OCI-LY1 (cell line): ENCODE results near the gene PDGFA.

ENCODE experiments used
- EZH2 ChIP-seq: fragments of 200-600 bp; sonication (generic), shearing (Covaris generic); IDR thresholded peaks from 2 replicates; pipeline ENCODE4 v1.8.0; 2017; ENCODE audit warnings: borderline replicate concordance, mixed run types, mild to moderate bottlenecking, antibody characterized with exemption, low read length, moderate library complexity, mixed read lengths
- TF ChIP-seq, protein P1 (sequence below): fragments of 200-600 bp; sonication (generic), shearing (Covaris generic); IDR thresholded peaks from 2 replicates; pipeline ENCODE4 v1.5.1; 2017; ENCODE audit warnings: mild to moderate bottlenecking, antibody characterized with exemption, low read length, moderate library complexity, mixed read lengths

DNA sequence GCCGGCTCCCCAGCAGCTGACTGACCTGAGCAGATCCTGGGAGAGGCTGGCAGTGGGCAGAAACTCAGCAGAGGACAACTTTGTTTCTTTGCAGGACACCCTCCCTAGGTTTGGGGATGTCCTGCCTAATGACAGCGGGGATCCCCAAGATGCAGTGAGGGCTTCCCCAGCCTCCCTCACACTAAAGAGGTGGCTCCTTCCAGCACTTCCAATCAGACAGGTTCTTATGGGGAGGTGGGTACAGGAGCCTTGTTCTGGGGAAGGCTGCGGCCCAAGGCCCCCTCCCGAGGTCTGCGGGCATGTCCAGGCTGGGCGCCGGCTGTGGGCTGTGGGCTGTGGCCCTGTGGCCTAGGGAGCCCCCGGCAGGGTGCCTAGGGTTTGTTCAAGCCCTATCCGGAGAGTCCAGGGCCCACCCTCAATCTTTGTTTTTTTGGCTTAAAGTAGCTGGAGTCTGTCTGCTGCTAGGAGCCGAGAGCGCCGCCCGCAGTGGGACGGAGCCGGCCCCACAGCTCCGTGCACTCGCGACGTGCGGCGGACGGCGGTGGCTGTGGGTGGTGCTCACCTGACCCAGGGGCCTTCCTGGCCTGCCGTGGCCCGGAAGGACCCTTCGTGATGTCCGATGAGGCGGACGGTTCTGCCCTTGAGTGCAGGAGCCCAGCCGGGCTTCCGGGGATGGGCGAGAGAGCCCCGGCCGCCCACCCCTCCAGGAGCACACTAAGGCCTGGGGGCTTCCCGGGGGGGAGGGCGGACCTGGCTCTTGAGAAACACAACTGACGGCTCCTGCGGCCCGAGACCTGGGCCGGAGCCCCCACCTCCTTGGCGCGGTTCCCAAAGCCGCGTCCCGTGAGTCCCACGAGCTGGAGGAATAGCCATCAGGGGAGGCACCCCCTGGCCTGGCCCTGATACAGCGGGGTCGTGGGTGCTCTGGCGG lies 57.2 kb downstream of the PDGFA start:
- TF ChIP-seq EZH2 = no peak
- TF ChIP-seq, protein P1, sequence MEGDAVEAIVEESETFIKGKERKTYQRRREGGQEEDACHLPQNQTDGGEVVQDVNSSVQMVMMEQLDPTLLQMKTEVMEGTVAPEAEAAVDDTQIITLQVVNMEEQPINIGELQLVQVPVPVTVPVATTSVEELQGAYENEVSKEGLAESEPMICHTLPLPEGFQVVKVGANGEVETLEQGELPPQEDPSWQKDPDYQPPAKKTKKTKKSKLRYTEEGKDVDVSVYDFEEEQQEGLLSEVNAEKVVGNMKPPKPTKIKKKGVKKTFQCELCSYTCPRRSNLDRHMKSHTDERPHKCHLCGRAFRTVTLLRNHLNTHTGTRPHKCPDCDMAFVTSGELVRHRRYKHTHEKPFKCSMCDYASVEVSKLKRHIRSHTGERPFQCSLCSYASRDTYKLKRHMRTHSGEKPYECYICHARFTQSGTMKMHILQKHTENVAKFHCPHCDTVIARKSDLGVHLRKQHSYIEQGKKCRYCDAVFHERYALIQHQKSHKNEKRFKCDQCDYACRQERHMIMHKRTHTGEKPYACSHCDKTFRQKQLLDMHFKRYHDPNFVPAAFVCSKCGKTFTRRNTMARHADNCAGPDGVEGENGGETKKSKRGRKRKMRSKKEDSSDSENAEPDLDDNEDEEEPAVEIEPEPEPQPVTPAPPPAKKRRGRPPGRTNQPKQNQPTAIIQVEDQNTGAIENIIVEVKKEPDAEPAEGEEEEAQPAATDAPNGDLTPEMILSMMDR = no peak
